H9 (cell line): Measurements from ENCODE around the gene TAF11L13. TPM values are rescaled to one million over a fixed set of nuclear protein-coding genes. Genes with fewer than 3 reads are reported as not detected.
"Not testable (repeated sequence)": the region's sequence is repeated elsewhere in the genome, so short reads cannot be mapped to it uniquely, and the experiment has no call there.

Experiments used
- DNase-seq: peaks from one replicate; pipeline ENCODE4 v3.0.0-alpha.2; 2017
- H2AFZ ChIP-seq: one replicate; pipeline ENCODE4 v1.6.1; 2013; ENCODE audit warnings: mild to moderate bottlenecking, low read length, control low read depth, moderate library complexity
- H2AK5ac ChIP-seq: 2 replicates; pipeline ENCODE4 v1.6.1; 2013; ENCODE audit warnings: low read length, control low read depth, mixed read lengths; ENCODE audit not compliant: insufficient read length
- H2BK120ac ChIP-seq: one replicate; pipeline ENCODE4 v1.6.1; 2013; ENCODE audit warnings: low read depth, mild to moderate bottlenecking, low read length, control low read depth, inconsistent platforms; ENCODE audit not compliant: poor library complexity, severe bottlenecking
- H2BK12ac ChIP-seq: 2 replicates; pipeline ENCODE4 v1.6.1; 2013; ENCODE audit warnings: low read length, control low read depth, mixed read lengths, low read depth; ENCODE audit not compliant: insufficient read length
- H2BK15ac ChIP-seq: 2 replicates; pipeline ENCODE4 v1.6.1; 2013; ENCODE audit warnings: low read depth, low read length, control low read depth
- H2BK20ac ChIP-seq: one replicate; pipeline ENCODE4 v1.6.1; 2013; ENCODE audit warnings: low read depth, mild to moderate bottlenecking, low read length, control low read depth, inconsistent platforms; ENCODE audit not compliant: poor library complexity, severe bottlenecking
- H2BK5ac ChIP-seq: 2 replicates; pipeline ENCODE4 v1.6.1; 2013; ENCODE audit warnings: low read length, control low read depth, mixed read lengths; ENCODE audit not compliant: insufficient read length
- H3K14ac ChIP-seq: 2 replicates; pipeline ENCODE4 v1.6.1; 2013; ENCODE audit warnings: low read length, control low read depth; ENCODE audit not compliant: insufficient read depth
- H3K18ac ChIP-seq: 2 replicates; pipeline ENCODE4 v1.6.1; 2013; ENCODE audit warnings: low read depth, mild to moderate bottlenecking, mixed read lengths, low read length, control low read depth; ENCODE audit not compliant: insufficient read length
- H3K23ac ChIP-seq: 2 replicates; pipeline ENCODE4 v1.6.1; 2013; ENCODE audit warnings: low read length, control low read depth, mixed read lengths, low read depth; ENCODE audit not compliant: insufficient read length
- H3K23me2 ChIP-seq: 2 replicates; pipeline ENCODE4 v1.6.1; 2013; ENCODE audit warnings: low read depth, mild to moderate bottlenecking, mixed read lengths, low read length, control low read depth; ENCODE audit not compliant: insufficient read length, poor library complexity, severe bottlenecking
- H3K27ac ChIP-seq: 2 replicates; pipeline ENCODE4 v1.5.1; 2013; ENCODE audit warnings: low read length, control low read depth, mixed read lengths, low read depth; ENCODE audit not compliant: insufficient read length
- H3K27me3 ChIP-seq: 2 replicates; pipeline ENCODE4 v1.6.1; 2013; ENCODE audit warnings: low read length, control low read depth, inconsistent platforms; ENCODE audit not compliant: insufficient read depth
- H3K4ac ChIP-seq: 2 replicates; pipeline ENCODE4 v1.6.1; 2013; ENCODE audit warnings: low read depth, mild to moderate bottlenecking, control low read depth, inconsistent platforms, low read length, moderate library complexity
- H3K4me1 ChIP-seq: 2 replicates; pipeline ENCODE4 v1.6.1; 2013; ENCODE audit warnings: low read length, control low read depth, inconsistent platforms; ENCODE audit not compliant: insufficient read depth
- H3K4me2 ChIP-seq: 2 replicates; pipeline ENCODE4 v1.6.1; 2013; ENCODE audit warnings: low read length, control low read depth, mixed read lengths; ENCODE audit not compliant: insufficient read length, insufficient read depth
- H3K56ac ChIP-seq: 2 replicates; pipeline ENCODE4 v1.6.1; 2013; ENCODE audit warnings: low read depth, mild to moderate bottlenecking, mixed read lengths, low read length, control low read depth; ENCODE audit not compliant: insufficient read length
- H3K79me1 ChIP-seq: 2 replicates; pipeline ENCODE4 v1.6.1; 2013; ENCODE audit warnings: low read depth, mild to moderate bottlenecking, moderate library complexity, low read length, control low read depth, inconsistent platforms; ENCODE audit not compliant: insufficient read depth, poor library complexity, severe bottlenecking
- H3K79me2 ChIP-seq: 2 replicates; pipeline ENCODE4 v1.6.1; 2013; ENCODE audit warnings: low read length, control low read depth, inconsistent platforms; ENCODE audit not compliant: insufficient read depth
- H3K9ac ChIP-seq: 2 replicates; pipeline ENCODE4 v1.6.1; 2013; ENCODE audit warnings: low read length, control low read depth, mixed read lengths; ENCODE audit not compliant: insufficient read length; ENCODE audit errors: extremely low read depth
- H3K9me3 ChIP-seq: one replicate; pipeline ENCODE4 v1.6.1; 2013; ENCODE audit warnings: low read depth, low read length, inconsistent platforms; ENCODE audit not compliant: control insufficient read depth
- H3T11ph ChIP-seq: one replicate; pipeline ENCODE4 v1.6.1; 2013; ENCODE audit warnings: mild to moderate bottlenecking, low read length, control low read depth, inconsistent platforms
- H4K20me1 ChIP-seq: one replicate; pipeline ENCODE4 v1.6.1; 2013; ENCODE audit not compliant: control insufficient read depth, insufficient read length, insufficient read depth
- H4K5ac ChIP-seq: 2 replicates; pipeline ENCODE4 v1.6.1; 2013; ENCODE audit warnings: low read depth, mild to moderate bottlenecking, mixed read lengths, low read length, control low read depth; ENCODE audit not compliant: insufficient read length
- H4K8ac ChIP-seq: replicated peaks from 2 replicates; pipeline ENCODE4 v1.6.1; 2013; ENCODE audit warnings: low read length, control low read depth, mixed read lengths, low read depth; ENCODE audit not compliant: insufficient read length
- H4K91ac ChIP-seq: 2 replicates; pipeline ENCODE4 v1.6.1; 2013; ENCODE audit warnings: low read depth, mild to moderate bottlenecking, moderate library complexity, mixed read lengths, low read length, control low read depth; ENCODE audit not compliant: insufficient read length
- H3K27ac Mint-ChIP-seq, 3 experiments: 2 replicates in 2 of 3; 3 replicates in 1 of 3; pipeline ENCODE4 v1.8.0; 2020 to 2021; ENCODE audit warnings: mixed read lengths in 3 of 3, mild to moderate bottlenecking in 1 of 3, moderate library complexity in 1 of 3
- H3K27me3 Mint-ChIP-seq: 2 replicates; pipeline ENCODE4 v1.8.0; 2021; ENCODE audit warnings: low read depth, mild to moderate bottlenecking, moderate library complexity, mixed read lengths
- H3K36me3 Mint-ChIP-seq, 3 experiments: 2 replicates in 2 of 3; 3 replicates in 1 of 3; pipeline ENCODE4 v1.8.0; 2020 to 2021; ENCODE audit warnings: low read depth in 3 of 3, mixed read lengths in 3 of 3; ENCODE audit not compliant: insufficient read depth in 1 of 3
- H3K4me1 Mint-ChIP-seq, 2 experiments: 2 replicates each; pipeline ENCODE4 v1.8.0; 2020; ENCODE audit warnings: mixed read lengths in 2 of 2
- H3K4me3 Mint-ChIP-seq, 2 experiments: 2 replicates in 1 of 2; 3 replicates in 1 of 2; pipeline ENCODE4 v1.8.0; 2020 to 2021; ENCODE audit warnings: mild to moderate bottlenecking in 2 of 2, mixed read lengths in 2 of 2, moderate library complexity in 1 of 2
- H3K9me3 Mint-ChIP-seq, 2 experiments: 2 replicates in 1 of 2; 3 replicates in 1 of 2; pipeline ENCODE4 v1.8.0; 2020; ENCODE audit warnings: mild to moderate bottlenecking in 2 of 2, mixed read lengths in 2 of 2, moderate library complexity in 1 of 2
- WGBS: extraction: QIAGEN DNeasy Blood & Tissue Kit; methylation state at CpG from one replicate; pipeline ENCODE4 v1.1.7; 2013; ENCODE audit warnings: missing lambda C conversion rate, low lambda C conversion rate, mixed read lengths; ENCODE audit not compliant: insufficient read length; ENCODE audit errors: extremely low coverage; 5-methylcytosine and 5-hydroxymethylcytosine counted together
- long read RNA-seq: library from polyadenylated mRNA; unstranded; transcript quantifications from one replicate; pipeline ENCODE4 v2.0.0, GENCODE V29; 2020
- total RNA-seq: library from RNA; stranded (reverse); gene quantifications from 2 replicates; pipeline ENCODE4 v1.2.1, GENCODE V29; 2021

TAF11L13 gene
- not detected in 2 replicates for total RNA-seq
- long read RNA-seq = 0 reads

DNA sequence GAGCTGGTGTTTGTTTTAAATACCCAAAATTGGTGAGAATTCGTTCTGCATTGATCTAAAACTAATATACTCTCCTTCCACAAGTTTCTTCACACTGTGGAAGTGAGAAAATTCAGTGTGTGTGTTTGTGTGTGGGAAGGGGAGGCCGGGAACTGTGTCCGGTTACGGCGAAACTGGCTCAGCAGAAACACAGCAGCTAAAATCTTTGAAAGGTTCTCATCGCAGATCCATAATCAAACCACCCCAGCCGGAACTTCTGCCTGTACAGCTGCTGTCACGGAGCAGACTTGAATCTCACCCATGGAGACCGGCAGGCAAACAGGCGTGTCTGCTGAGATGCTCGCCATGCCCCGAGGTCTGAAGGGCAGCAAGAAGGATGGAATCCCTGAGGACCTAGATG, at the start of gene TAF11L13:
Gene TAF11L13 (plus strand): TSS at position 301 of the 400 bp plus-strand sequence.
- DNase-seq, H3K56ac ChIP-seq, H3K18ac ChIP-seq, H3K14ac ChIP-seq, H3K27ac ChIP-seq, H3K4me1 Mint-ChIP-seq, H2BK12ac ChIP-seq, H3K4me2 ChIP-seq, H3K27me3 ChIP-seq, H3K23me2 ChIP-seq, H3K9me3 ChIP-seq, H2BK20ac ChIP-seq, H2BK5ac ChIP-seq, H4K5ac ChIP-seq, H3K4me1 ChIP-seq, H2BK15ac ChIP-seq, H2AK5ac ChIP-seq, H3K9ac ChIP-seq, H3K4ac ChIP-seq, H3K79me1 ChIP-seq, H4K20me1 ChIP-seq, H3K9me3 Mint-ChIP-seq, H3K4me3 Mint-ChIP-seq, H3K36me3 Mint-ChIP-seq, H2BK120ac ChIP-seq, H3T11ph ChIP-seq, H3K27ac Mint-ChIP-seq, H4K8ac ChIP-seq, H3K27me3 Mint-ChIP-seq, H2AFZ ChIP-seq, H3K79me2 ChIP-seq, H4K91ac ChIP-seq, H3K23ac ChIP-seq: not testable (repeated sequence)
- WGBS = no CpG with 5 or more reads among the region's 12 CpGs

DNA sequence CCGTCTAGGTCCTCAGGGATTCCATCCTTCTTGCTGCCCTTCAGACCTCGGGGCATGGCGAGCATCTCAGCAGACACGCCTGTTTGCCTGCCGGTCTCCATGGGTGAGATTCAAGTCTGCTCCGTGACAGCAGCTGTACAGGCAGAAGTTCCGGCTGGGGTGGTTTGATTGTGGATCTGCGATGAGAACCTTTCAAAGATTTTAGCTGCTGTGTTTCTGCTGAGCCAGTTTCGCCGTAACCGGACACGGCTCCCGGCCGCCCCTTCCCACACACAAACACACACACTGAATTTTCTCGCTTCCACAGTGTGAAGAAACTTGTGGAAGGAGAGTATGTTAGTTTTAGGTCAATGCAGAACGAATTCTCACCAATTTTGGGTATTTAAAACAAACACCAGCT, 46.2 kb upstream of the TAF11L13 start, which contains the start of gene TAF11L7:
Gene TAF11L7 (minus strand): TSS at position 101 of the 400 bp plus-strand sequence.
- not testable (repeated sequence) for H3K18ac ChIP-seq, H4K8ac ChIP-seq, H3K23me2 ChIP-seq, H2BK20ac ChIP-seq, H3K36me3 Mint-ChIP-seq, H3T11ph ChIP-seq, H3K4me1 Mint-ChIP-seq, H2AFZ ChIP-seq, H2BK15ac ChIP-seq, H4K91ac ChIP-seq, H2BK120ac ChIP-seq, H3K27ac Mint-ChIP-seq, H2AK5ac ChIP-seq, H2BK5ac ChIP-seq, H3K23ac ChIP-seq, H3K56ac ChIP-seq, H3K14ac ChIP-seq, H3K9me3 Mint-ChIP-seq, H4K5ac ChIP-seq, H3K4me1 ChIP-seq, H3K27ac ChIP-seq, H3K79me2 ChIP-seq, DNase-seq, H3K4me2 ChIP-seq, H3K27me3 Mint-ChIP-seq, H3K27me3 ChIP-seq, H3K9me3 ChIP-seq, H2BK12ac ChIP-seq, H3K4me3 Mint-ChIP-seq, H3K79me1 ChIP-seq, H4K20me1 ChIP-seq, H3K4ac ChIP-seq, H3K9ac ChIP-seq
- WGBS = no CpG with 5 or more reads among the region's 16 CpGs
